HEK293 (cell line): ENCODE results near the gene ANKRD28.

Source experiments
- CTCF ChIA-PET: fragments of 350-600 bp; formaldehyde crosslinking; extraction: SDS; loops from one replicate; lab custom pipeline; 2021; ENCODE audit warnings: antibody characterized with exemption; lab: Yijun Ruan, JAX
- POLR2A ChIA-PET: fragments of 300-600 bp; formaldehyde crosslinking; extraction: SDS; loops from one replicate; lab custom pipeline; 2020; ENCODE audit warnings: antibody characterized with exemption, inconsistent platforms; lab: Yijun Ruan, JAX
- H3K27ac ChIP-seq: fragments of 200-500 bp; sonication (Bioruptor generic); 2 replicates; pipeline ENCODE4 v1.5.1; 2014; ENCODE audit warnings: low read depth, low read length, control low read depth, inconsistent platforms; ENCODE audit errors: extremely low read depth
- H3K36me3 ChIP-seq, 2 experiments: fragments of 200-500 bp in 1 of 2; sonication (Bioruptor generic) in 1 of 2; 1 replicate in 1 of 2; 2 replicates in 1 of 2; pipeline ENCODE4 v1.5.1; 2014 to 2017; ENCODE audit warnings: inconsistent platforms in 2 of 2, low read length in 2 of 2; ENCODE audit not compliant: control insufficient read depth in 2 of 2, insufficient read depth in 1 of 2
- H3K4me1 ChIP-seq: fragments of 200-500 bp; sonication (Bioruptor generic); 2 replicates; pipeline ENCODE4 v1.5.1; 2014; ENCODE audit warnings: mild to moderate bottlenecking, low read length, inconsistent platforms; ENCODE audit not compliant: control insufficient read depth, insufficient read depth
- H3K4me3 ChIP-seq: 2 replicates; pipeline ENCODE4 v1.5.1; 2011; ENCODE audit warnings: low read depth, mild to moderate bottlenecking, control low read depth, low read length, moderate library complexity
- H3K9me3 ChIP-seq: fragments of 200-500 bp; sonication (Bioruptor generic); 2 replicates; pipeline ENCODE4 v1.5.1; 2014; ENCODE audit warnings: low read depth, low read length, inconsistent platforms; ENCODE audit not compliant: control insufficient read depth, insufficient read depth
- GLI2 ChIP-seq: fragments of 450-650 bp; formaldehyde crosslinking; IDR thresholded peaks from 2 replicates; pipeline ENCODE4; 2017; ENCODE audit warnings: missing biosample characterization, missing genetic modification characterization, low read depth, borderline replicate concordance
- GLI4 ChIP-seq: fragments of 450-650 bp; formaldehyde crosslinking; IDR thresholded peaks from 2 replicates; pipeline ENCODE4 v1.5.1; 2016; ENCODE audit warnings: missing biosample characterization, missing genetic modification characterization
- KLF10 ChIP-seq: fragments of 450-650 bp; IDR thresholded peaks from 2 replicates; pipeline ENCODE4 v1.5.1; 2018; ENCODE audit warnings: missing biosample characterization, mild to moderate bottlenecking, missing genetic modification characterization
- MEIS1 ChIP-seq: sonication (generic); formaldehyde crosslinking; IDR thresholded peaks from 2 replicates; pipeline ENCODE4 v1.8.1; 2022; ENCODE audit warnings: missing genetic modification reagents, mild to moderate bottlenecking, borderline replicate concordance
- PRDM10 ChIP-seq: fragments of 450-650 bp; formaldehyde crosslinking; IDR thresholded peaks from 2 replicates; pipeline ENCODE4 v1.5.1; 2016; ENCODE audit warnings: missing biosample characterization, missing genetic modification characterization
- SCRT1 ChIP-seq: fragments of 450-650 bp; formaldehyde crosslinking; IDR thresholded peaks from 2 replicates; pipeline ENCODE4 v1.5.1; 2016; ENCODE audit warnings: missing biosample characterization, missing genetic modification characterization, borderline replicate concordance
- SP3 ChIP-seq: fragments of 450-650 bp; formaldehyde crosslinking; IDR thresholded peaks from 2 replicates; pipeline ENCODE4 v1.5.1; 2016; ENCODE audit warnings: missing biosample characterization, missing genetic modification characterization
- ZBTB44 ChIP-seq: fragments of 450-650 bp; IDR thresholded peaks from 2 replicates; pipeline ENCODE4 v1.5.1; 2018; ENCODE audit warnings: missing biosample characterization, mild to moderate bottlenecking, missing genetic modification characterization
- ZNF221 ChIP-seq: fragments of 450-650 bp; formaldehyde crosslinking; IDR thresholded peaks from 2 replicates; pipeline ENCODE4 v1.5.1; 2017; ENCODE audit warnings: missing biosample characterization, missing genetic modification characterization, borderline replicate concordance
- ZNF223 ChIP-seq: fragments of 450-650 bp; formaldehyde crosslinking; IDR thresholded peaks from 2 replicates; pipeline ENCODE4 v1.5.1; 2016; ENCODE audit warnings: missing biosample characterization, missing genetic modification characterization
- ZNF266 ChIP-seq: fragments of 450-650 bp; formaldehyde crosslinking; IDR thresholded peaks from 2 replicates; pipeline ENCODE4 v1.5.1; 2016; ENCODE audit warnings: missing biosample characterization, missing genetic modification characterization, low read depth
- ZNF311 ChIP-seq: fragments of 450-650 bp; formaldehyde crosslinking; IDR thresholded peaks from 2 replicates; pipeline ENCODE4 v1.5.1; 2017; ENCODE audit warnings: missing biosample characterization, missing genetic modification characterization, borderline replicate concordance
- ZNF501 ChIP-seq: fragments of 450-650 bp; formaldehyde crosslinking; IDR thresholded peaks from 2 replicates; pipeline ENCODE4 v1.5.1; 2016; ENCODE audit warnings: missing biosample characterization, missing genetic modification characterization
- ZNF544 ChIP-seq: fragments of 450-650 bp; formaldehyde crosslinking; IDR thresholded peaks from 2 replicates; pipeline ENCODE4 v1.5.0; 2017; ENCODE audit warnings: missing biosample characterization, missing genetic modification characterization
- ZNF555 ChIP-seq: fragments of 450-650 bp; formaldehyde crosslinking; conservative IDR thresholded peaks from 2 replicates; pipeline ENCODE4 v1.5.1; 2017; ENCODE audit warnings: missing biosample characterization, mild to moderate bottlenecking, missing genetic modification characterization, inconsistent platforms
- ZNF571 ChIP-seq: fragments of 450-650 bp; formaldehyde crosslinking; IDR thresholded peaks from 2 replicates; pipeline ENCODE4 v1.5.0; 2017; ENCODE audit warnings: missing biosample characterization, missing genetic modification characterization
- ZNF580 ChIP-seq: fragments of 450-650 bp; formaldehyde crosslinking; IDR thresholded peaks from 2 replicates; pipeline ENCODE4 v1.5.1; 2016; ENCODE audit warnings: missing biosample characterization, missing genetic modification characterization
- ZNF610 ChIP-seq: fragments of 450-650 bp; formaldehyde crosslinking; IDR thresholded peaks from 2 replicates; pipeline ENCODE4 v1.5.1; 2016; ENCODE audit warnings: missing biosample characterization, missing genetic modification characterization, borderline replicate concordance
- ZNF701 ChIP-seq: fragments of 450-650 bp; formaldehyde crosslinking; IDR thresholded peaks from 2 replicates; pipeline ENCODE4 v1.5.1; 2016; ENCODE audit warnings: missing biosample characterization, missing genetic modification characterization
- ZNF747 ChIP-seq: fragments of 450-650 bp; formaldehyde crosslinking; IDR thresholded peaks from 2 replicates; pipeline ENCODE4 v1.5.1; 2016; ENCODE audit warnings: missing biosample characterization, missing genetic modification characterization
- ZNF768 ChIP-seq: fragments of 450-650 bp; formaldehyde crosslinking; IDR thresholded peaks from 2 replicates; pipeline ENCODE4 v1.5.1; 2018; ENCODE audit warnings: missing biosample characterization, mild to moderate bottlenecking, missing genetic modification characterization
- ZNF830 ChIP-seq: fragments of 450-650 bp; IDR thresholded peaks from 2 replicates; pipeline ENCODE4 v1.5.0; 2018; ENCODE audit warnings: missing biosample characterization, missing genetic modification characterization, low read depth, mild to moderate bottlenecking, moderate library complexity
- ZSCAN30 ChIP-seq: fragments of 450-650 bp; IDR thresholded peaks from 2 replicates; pipeline ENCODE4 v1.5.1; 2018; ENCODE audit warnings: missing biosample characterization, mild to moderate bottlenecking, missing genetic modification characterization, moderate library complexity
- TF ChIP-seq, protein P1 (sequence below): fragments of 450-650 bp; formaldehyde crosslinking; IDR thresholded peaks from 2 replicates; pipeline ENCODE4 v1.5.1; 2016; ENCODE audit warnings: missing biosample characterization, missing genetic modification characterization
- TF ChIP-seq, protein P2 (sequence below): fragments of 450-650 bp; formaldehyde crosslinking; IDR thresholded peaks from 2 replicates; pipeline ENCODE4 v1.5.1; 2016; ENCODE audit warnings: missing biosample characterization, missing genetic modification characterization, borderline replicate concordance

Gene ANKRD28

GRCh38 chr3:15703346-15703745 is 94.4 kb downstream of the ANKRD28 start:
- CTCF ChIA-PET = no interaction called here
- H3K36me3 ChIP-seq = peaks cover 0 to 18% of the 10 kb centered on the region in 2 experiments

GRCh38 chr3:15694628-15695027 is 103.2 kb downstream of the ANKRD28 start:
- H3K36me3 ChIP-seq = peaks cover 7% of the 10 kb centered on the region in 2 experiments
- POLR2A ChIA-PET = no interaction called here

More at GRCh38 chr3:15703346-15703745, 94.4 kb downstream of the ANKRD28 start:
- POLR2A ChIA-PET = no interaction called here
- Histone ChIP-seq H3K4me1 (no peaks in the 10 kb centered on the region), H3K4me3 (no peak overlapping the region), H3K9me3 (no peaks in the 10 kb centered on the region), H3K27ac (no peak overlapping the region)
- TF ChIP-seq, protein P1, sequence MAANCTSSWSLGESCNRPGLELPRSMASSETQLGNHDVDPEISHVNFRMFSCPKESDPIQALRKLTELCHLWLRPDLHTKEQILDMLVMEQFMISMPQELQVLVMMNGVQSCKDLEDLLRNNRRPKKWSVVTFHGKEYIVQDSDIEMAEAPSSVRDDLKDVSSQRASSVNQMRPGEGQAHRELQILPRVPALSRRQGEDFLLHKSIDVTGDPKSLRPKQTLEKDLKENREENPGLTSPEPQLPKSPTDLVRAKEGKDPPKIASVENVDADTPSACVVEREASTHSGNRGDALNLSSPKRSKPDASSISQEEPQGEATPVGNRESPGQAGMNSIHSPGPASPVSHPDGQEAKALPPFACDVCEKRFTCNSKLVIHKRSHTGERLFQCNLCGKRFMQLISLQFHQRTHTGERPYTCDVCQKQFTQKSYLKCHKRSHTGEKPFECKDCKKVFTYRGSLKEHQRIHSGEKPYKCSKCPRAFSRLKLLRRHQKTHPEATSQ = no peak
- no peak for TF ChIP-seq MEIS1
- no peak for TF ChIP-seq SP3
- TF ChIP-seq PRDM10 (tag by site-specific recombination) = no peak

DNA sequence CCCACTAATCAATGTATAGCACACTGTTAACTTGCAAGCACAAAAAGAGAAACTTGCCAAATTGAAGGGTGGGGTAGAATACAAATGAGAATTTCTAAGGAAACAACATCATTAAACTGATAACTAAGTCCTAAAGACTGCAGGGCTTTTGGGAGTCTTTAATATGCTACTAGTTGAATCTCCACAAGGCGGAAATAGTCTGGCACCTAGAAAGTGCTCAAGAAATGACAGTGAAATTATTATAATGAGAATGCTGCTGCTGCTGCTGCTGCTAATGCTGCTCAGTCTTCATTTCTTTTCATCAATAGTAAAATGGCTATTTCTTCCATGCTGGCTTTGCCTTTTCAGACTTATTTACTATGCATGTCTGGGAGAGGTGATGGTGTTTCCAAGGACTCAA is 104.4 kb downstream of the ANKRD28 start:
- no peaks in the 10 kb centered on the region for H3K4me1 ChIP-seq
- no peaks in the 10 kb centered on the region for H3K9me3 ChIP-seq
- H3K27ac ChIP-seq = no peak overlapping the region
- CTCF ChIA-PET = interaction anchor here (0.9 kb wide), 1 partner anchor 122 kb away, joined by 4 read pairs; no protein-coding TSS in a partner anchor
- H3K4me3 ChIP-seq = no peak overlapping the region
- POLR2A ChIA-PET = no interaction called here
- peaks cover 7 to 18% of the 10 kb centered on the region in 2 experiments for H3K36me3 ChIP-seq
- TF ChIP-seq ZNF610 (tag by site-specific recombination) = no peak
- no peak for TF ChIP-seq ZNF223
- TF ChIP-seq ZNF221 (tag by site-specific recombination) = no peak
- TF ChIP-seq ZNF830 (tag by site-specific recombination) = no peak
- no peak for TF ChIP-seq ZBTB44 (tag by site-specific recombination)
- TF ChIP-seq ZNF571 (tag by site-specific recombination) = no peak
- no peak for TF ChIP-seq SCRT1 (tag by site-specific recombination)
- TF ChIP-seq, protein P2, sequence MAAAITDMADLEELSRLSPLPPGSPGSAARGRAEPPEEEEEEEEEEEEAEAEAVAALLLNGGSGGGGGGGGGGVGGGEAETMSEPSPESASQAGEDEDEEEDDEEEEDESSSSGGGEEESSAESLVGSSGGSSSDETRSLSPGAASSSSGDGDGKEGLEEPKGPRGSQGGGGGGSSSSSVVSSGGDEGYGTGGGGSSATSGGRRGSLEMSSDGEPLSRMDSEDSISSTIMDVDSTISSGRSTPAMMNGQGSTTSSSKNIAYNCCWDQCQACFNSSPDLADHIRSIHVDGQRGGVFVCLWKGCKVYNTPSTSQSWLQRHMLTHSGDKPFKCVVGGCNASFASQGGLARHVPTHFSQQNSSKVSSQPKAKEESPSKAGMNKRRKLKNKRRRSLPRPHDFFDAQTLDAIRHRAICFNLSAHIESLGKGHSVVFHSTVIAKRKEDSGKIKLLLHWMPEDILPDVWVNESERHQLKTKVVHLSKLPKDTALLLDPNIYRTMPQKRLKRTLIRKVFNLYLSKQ (tag by site-specific recombination) = no peak
- no peak for TF ChIP-seq KLF10 (tag by site-specific recombination)
- no peak for TF ChIP-seq ZNF501

More at GRCh38 chr3:15694628-15695027, 103.2 kb downstream of the ANKRD28 start:
- CTCF ChIA-PET = no interaction called here
- Histone ChIP-seq H3K27ac (no peak overlapping the region), H3K9me3 (no peaks in the 10 kb centered on the region), H3K4me3 (no peak overlapping the region), H3K4me1 (no peaks in the 10 kb centered on the region)
- TF ChIP-seq ZNF747 (tag by site-specific recombination) (no peak), ZBTB44 (tag by site-specific recombination) (no peak), ZNF768 (tag by site-specific recombination) (no peak), GLI2 (tag by site-specific recombination) (no peak), ZNF580 (tag by site-specific recombination) (no peak), GLI4 (tag by site-specific recombination) (no peak), ZNF266 (tag by site-specific recombination) (no peak), ZNF311 (tag by site-specific recombination) (no peak), ZNF701 (no peak), ZNF555 (tag by site-specific recombination) (no peak), ZSCAN30 (tag by site-specific recombination) (no peak), ZNF544 (tag by site-specific recombination) (no peak)
